T-cell (primary cell): ENCODE measurements around the gene NPFFR1. TPM values are rescaled to one million over a fixed set of nuclear protein-coding genes. Genes with fewer than 3 reads are reported as not detected.
"Not testable (repeated sequence)": the region's sequence is repeated elsewhere in the genome, so short reads cannot be mapped to it uniquely, and the experiment has no call there.

Experiments used
- ATAC-seq, 4 experiments: fragments of 200-7000 bp in 3 of 4; fragments of 150-1000 bp in 1 of 4; cut with Tn5 transposase; replicated peaks in 1 of 4; 1 replicate in 3 of 4; 2 replicates in 1 of 4; pipeline ENCODE4 v1.10.0; 2021; ENCODE audit warnings: moderate library complexity in 3 of 4, mild to moderate bottlenecking in 2 of 4, moderate number of reproducible peaks in 1 of 4
- CTCF ChIA-PET, 2 donors: fragments of 300-600 bp; sonication (Branson Sonifier 250); formaldehyde crosslinking; loops; one replicate each; lab custom pipeline; 2022; ENCODE audit warnings: antibody characterized with exemption in 2 of 2; lab: Charles Lee
- POLR2A ChIA-PET, 2 donors: fragments of 300-600 bp; sonication (Branson Sonifier 250); formaldehyde crosslinking; loops; one replicate each; lab custom pipeline; 2022; ENCODE audit warnings: antibody characterized with exemption in 2 of 2; lab: Charles Lee
- DNase-seq, 35 experiments: peaks; one replicate each; pipeline versions ENCODE4 v3.0.0 to v3.0.0-alpha.2; 2013 to 2023
- H3K27ac ChIP-seq: one replicate; pipeline ENCODE4 v1.5.1; 2013; ENCODE audit warnings: low read length
- H3K27me3 ChIP-seq, 2 experiments: replicated peaks in 1 of 2; 1 replicate in 1 of 2; 2 replicates in 1 of 2; pipeline versions ENCODE4 v1.6.1 to v1.7.0; 2013; ENCODE audit warnings: low read length in 1 of 2, mixed read lengths in 1 of 2; ENCODE audit not compliant: control insufficient read depth in 2 of 2, insufficient read depth in 2 of 2; ENCODE audit errors: extremely low read depth in 1 of 2
- H3K36me3 ChIP-seq, 2 donors: 1 replicate in 1 of 2; 2 replicates in 1 of 2; pipeline versions ENCODE4 v1.6.1 to v1.7.0; 2013; ENCODE audit warnings: low read length in 1 of 2; ENCODE audit not compliant: control insufficient read depth in 2 of 2, insufficient read depth in 1 of 2; ENCODE audit errors: extremely low read depth in 1 of 2
- H3K4me1 ChIP-seq, 2 experiments: 1 replicate in 1 of 2; 2 replicates in 1 of 2; pipeline versions ENCODE4 v1.6.1 to v1.7.0; 2013; ENCODE audit warnings: low read length in 2 of 2, mixed read lengths in 1 of 2; ENCODE audit not compliant: insufficient read depth in 2 of 2, control insufficient read depth in 1 of 2; ENCODE audit errors: extremely low read depth in 1 of 2
- H3K4me3 ChIP-seq, 2 donors: 1 replicate in 1 of 2; 2 replicates in 1 of 2; pipeline versions ENCODE4 v1.5.1 to v1.7.0; 2013; ENCODE audit warnings: mild to moderate bottlenecking in 2 of 2, low read length in 1 of 2, moderate library complexity in 1 of 2; ENCODE audit not compliant: control insufficient read depth in 1 of 2; ENCODE audit errors: extremely low read depth in 1 of 2
- H3K9me3 ChIP-seq: 2 replicates; pipeline ENCODE4 v1.7.0; 2013
- H3K27ac Mint-ChIP-seq, 2 donors: one replicate each; pipeline ENCODE4 v1.8.0; 2020 to 2021; ENCODE audit warnings: mild to moderate bottlenecking in 2 of 2, mixed read lengths in 2 of 2
- H3K27me3 Mint-ChIP-seq, 2 donors: one replicate each; pipeline ENCODE4 v1.8.0; 2021 to 2022; ENCODE audit warnings: mixed read lengths in 2 of 2
- H3K36me3 Mint-ChIP-seq: one replicate; pipeline ENCODE4 v1.8.0; 2021; ENCODE audit warnings: mixed read lengths
- H3K4me1 Mint-ChIP-seq, 3 donors: one replicate each; pipeline ENCODE4 v1.8.0; 2020 to 2022; ENCODE audit warnings: mixed read lengths in 3 of 3, mild to moderate bottlenecking in 1 of 3
- H3K4me3 Mint-ChIP-seq, 3 donors: one replicate each; pipeline ENCODE4 v1.8.0; 2020 to 2022; ENCODE audit warnings: mild to moderate bottlenecking in 3 of 3, mixed read lengths in 3 of 3, moderate library complexity in 3 of 3
- H3K9me3 Mint-ChIP-seq, 3 donors: one replicate each; pipeline ENCODE4 v1.8.0; 2020 to 2022; ENCODE audit warnings: mixed read lengths in 3 of 3
- WGBS: methylation state at CpG from one replicate; pipeline ENCODE4 v1.1.5; 2013; ENCODE audit warnings: missing lambda C conversion rate; ENCODE audit not compliant: insufficient coverage; 5-methylcytosine and 5-hydroxymethylcytosine counted together
- total RNA-seq, 35 experiments: library from RNA in 6 of 35; stranded (reverse) in 6 of 35; fragments of 120-200 nt in 1 of 35; gene quantifications; one replicate each; pipeline versions ENCODE4 v1.2.1 to v1.2.4 and lab custom pipeline; 2013 to 2026

Gene NPFFR1
- total RNA-seq, 5 donors from 2014 or later (not counting 1 experiment from before 2014, with no cell fraction given): not detected

- Mint-ChIP-seq H3K4me1 (peaks cover 0 to 11% (median 8%) of the 10 kb centered on the region in 3 donors), H3K36me3 (peaks cover 4% of the 10 kb centered on the region), H3K4me3 (no peak overlapping the region), H3K27ac (no peak overlapping the region), H3K27me3 (peaks cover 30 to 51% of the 10 kb centered on the region in 2 donors), H3K9me3 (peaks cover 3 to 8% (median 5%) of the 10 kb centered on the region in 3 donors)
- ATAC-seq (no peak), DNase-seq (no peak)
- H3K4me1 ChIP-seq: peaks cover 0 to 11% of the 10 kb centered on the region in 2 experiments
- peaks cover 9 to 60% of the 10 kb centered on the region in 2 experiments for H3K27me3 ChIP-seq
- H3K27ac ChIP-seq: no peak overlapping the region
- WGBS: no CpG with 5 or more reads among the region's 1 CpG
- H3K9me3 ChIP-seq: no peaks in the 10 kb centered on the region
- H3K36me3 ChIP-seq: no peaks in the 10 kb centered on the region
- POLR2A ChIA-PET: interaction anchor here in 1 of 2 donors (0.6 kb wide), 1 partner anchor 187 kb away, joined by 4 read pairs; no protein-coding TSS in a partner anchor
- H3K4me3 ChIP-seq: no peak overlapping the region
- CTCF ChIA-PET: interaction anchor here (0.6 to 0.7 kb wide), 2 partner anchors 106 to 164 kb away, joined by 3 to 4 read pairs; no protein-coding TSS in a partner anchor
Observed at GRCh38 chr10:70258216-70258615, 25.6 kb downstream of the NPFFR1 start.

GRCh38 chr10:70257816-70258215, 26.0 kb downstream of the NPFFR1 start:
- H3K4me3 Mint-ChIP-seq, H3K27ac ChIP-seq, DNase-seq, H3K36me3 ChIP-seq, H3K9me3 ChIP-seq, H3K9me3 Mint-ChIP-seq, POLR2A ChIA-PET, H3K36me3 Mint-ChIP-seq, H3K4me3 ChIP-seq, ATAC-seq, CTCF ChIA-PET, H3K27ac Mint-ChIP-seq: not testable (repeated sequence)
- WGBS: 80% methylated on average over 1 of the region's 8 CpGs
- Mint-ChIP-seq H3K27me3 (peaks cover 33 to 53% of the 10 kb centered on the region in 2 donors), H3K4me1 (peaks cover 0 to 11% (median 8%) of the 10 kb centered on the region in 3 donors)
- Histone ChIP-seq H3K4me1 (peaks cover 0 to 11% of the 10 kb centered on the region in 2 experiments), H3K27me3 (peaks cover 9 to 62% of the 10 kb centered on the region in 2 experiments)

- H3K27ac ChIP-seq: no peak overlapping the region
- ATAC-seq (no peak), DNase-seq (no peak)
- CTCF ChIA-PET: no interaction called here
- Mint-ChIP-seq H3K27me3 (peaks cover 33 to 53% of the 10 kb centered on the region in 2 donors), H3K4me1 (peaks cover 0 to 11% (median 8%) of the 10 kb centered on the region in 3 donors), H3K9me3 (peaks cover 3 to 8% (median 5%) of the 10 kb centered on the region in 3 donors), H3K27ac (no peak overlapping the region), H3K36me3 (peaks cover 4% of the 10 kb centered on the region), H3K4me3 (peak overlapping the region; percentile 2 to 70 (median 31))
- H3K4me1 ChIP-seq: peaks cover 0 to 11% of the 10 kb centered on the region in 2 experiments
- POLR2A ChIA-PET: no interaction called here
- WGBS: 100% methylated on average over 2 of the region's 2 CpGs
- no peak overlapping the region for H3K4me3 ChIP-seq
- H3K9me3 ChIP-seq: no peaks in the 10 kb centered on the region
- peaks cover 9 to 58% of the 10 kb centered on the region in 2 experiments for H3K27me3 ChIP-seq
- H3K36me3 ChIP-seq: no peaks in the 10 kb centered on the region
Observed at GRCh38 chr10:70256463-70256862, 27.3 kb downstream of the NPFFR1 start.

DNA sequence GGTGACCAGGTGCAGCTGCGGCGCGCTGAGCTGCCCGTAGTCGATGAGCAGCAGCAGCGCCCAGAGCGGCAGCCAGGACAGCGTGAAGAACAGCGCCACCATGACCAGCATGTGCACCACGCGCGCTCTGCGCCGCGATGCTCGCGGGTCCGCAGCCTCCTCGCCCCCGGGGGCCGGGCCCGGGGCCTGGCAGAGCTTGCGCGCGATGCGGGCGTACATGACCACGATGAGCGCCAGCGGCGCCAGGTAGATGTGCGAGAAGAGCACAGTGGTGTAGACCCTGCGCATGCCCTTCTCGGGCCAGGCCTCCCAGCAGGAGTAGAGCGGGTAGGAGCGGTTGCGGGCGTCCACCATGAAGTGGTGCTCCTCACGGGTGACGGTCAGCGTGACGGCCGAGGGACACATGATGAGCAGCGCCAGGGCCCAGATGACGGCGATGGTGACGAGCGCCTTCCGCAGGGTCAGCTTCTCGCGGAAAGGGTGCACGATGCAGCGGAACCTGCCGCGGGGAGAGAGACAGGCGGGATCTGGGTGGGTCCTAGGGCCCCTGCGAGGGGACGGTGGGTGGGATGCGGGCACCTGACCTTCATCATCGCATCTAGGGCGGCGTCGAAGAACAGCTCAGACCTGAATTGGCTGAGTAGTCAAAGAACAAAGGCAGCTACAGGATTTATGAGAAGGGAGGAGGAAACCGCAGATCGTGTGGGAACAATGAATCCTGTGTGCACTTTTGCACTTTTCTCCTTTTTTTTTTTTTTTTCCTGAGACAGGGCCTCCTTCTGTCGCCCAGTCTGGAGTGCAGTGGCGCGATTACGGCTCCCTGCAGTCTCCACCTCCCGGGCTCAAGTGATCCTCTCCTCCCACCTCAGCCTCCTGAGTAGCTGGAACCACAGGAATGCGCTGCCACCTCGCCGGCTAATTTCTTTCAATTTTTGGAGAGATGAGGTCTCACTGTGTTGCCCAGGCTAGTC, 28.2 kb downstream of the NPFFR1 start:
- peaks cover 33 to 58% of the 10 kb centered on the region in 2 donors for H3K27me3 Mint-ChIP-seq
- Histone ChIP-seq H3K4me1 (peaks cover 0 to 11% of the 10 kb centered on the region in 2 experiments), H3K36me3 (no peaks in the 10 kb centered on the region), H3K27me3 (peaks cover 9 to 60% of the 10 kb centered on the region in 2 experiments), H3K9me3 (no peaks in the 10 kb centered on the region), H3K27ac (no peak overlapping the region), H3K4me3 (peak overlapping the region; percentile 19 to 60)
- no peak overlapping the region for H3K27ac Mint-ChIP-seq
- peak; percentile 63 to 81 (median 69) for ATAC-seq
- CTCF ChIA-PET: interaction anchor here in 1 of 2 donors (1.0 kb wide), 1 partner anchor 17 kb away, joined by 5 read pairs; no protein-coding TSS in a partner anchor
- peaks cover 0 to under 1% (median 0%) of the 10 kb centered on the region in 3 donors for H3K9me3 Mint-ChIP-seq
- peak in 8 of 35 experiments; percentile 5 to 41 (median 15) for DNase-seq
- POLR2A ChIA-PET: interaction anchor here in 1 of 2 donors (0.6 kb wide), 1 partner anchor 125 kb away, joined by 3 read pairs; no protein-coding TSS in a partner anchor
- H3K4me3 Mint-ChIP-seq: peak overlapping the region; percentile 62 to 70 (median 69)
- no peaks in the 10 kb centered on the region for H3K36me3 Mint-ChIP-seq
- 11% methylated on average over 64 of the region's 73 CpGs for WGBS
- H3K4me1 Mint-ChIP-seq: peaks cover 0 to 11% (median 8%) of the 10 kb centered on the region in 3 donors

- Mint-ChIP-seq H3K27me3 (peaks cover 41 to 56% of the 10 kb centered on the region in 2 donors), H3K4me3 (peak overlapping the region; percentile 21 to 70 (median 51)), H3K27ac (no peak overlapping the region), H3K36me3 (no peaks in the 10 kb centered on the region), H3K9me3 (no peaks in the 10 kb centered on the region), H3K4me1 (peaks cover 0 to 11% (median 8%) of the 10 kb centered on the region in 3 donors)
- Histone ChIP-seq H3K9me3 (no peaks in the 10 kb centered on the region), H3K27me3 (peaks cover 9 to 52% of the 10 kb centered on the region in 2 experiments), H3K4me3 (peak overlapping the region in 1 of 2 donors; percentile 60), H3K4me1 (peaks cover 0 to 11% of the 10 kb centered on the region in 2 experiments), H3K27ac (no peak overlapping the region), H3K36me3 (no peaks in the 10 kb centered on the region)
- peak in 1 of 4 experiments; percentile 49 for ATAC-seq
- CTCF ChIA-PET: no interaction called here
- POLR2A ChIA-PET: interaction anchor here in 1 of 2 donors (0.6 kb wide), 1 partner anchor 126 kb away, joined by 3 read pairs; no protein-coding TSS in a partner anchor
- DNase-seq: no peak
- 35% methylated on average over 37 of the region's 40 CpGs for WGBS
Observed at GRCh38 chr10:70254778-70255328, 29.0 kb downstream of the NPFFR1 start.
